Hepatocyte (in vitro differentiated cells): ENCODE measurements around the gene SLC5A6.

ENCODE experiments used
- CTCF ChIP-seq: fragments of 200-600 bp; sonication (generic); IDR thresholded peaks from 2 replicates; pipeline ENCODE4 v1.5.1; 2016; ENCODE audit warnings: antibody characterized with exemption, mild to moderate bottlenecking; ENCODE audit not compliant: poor library complexity
- EZH2 ChIP-seq: fragments of 200-600 bp; sonication (generic); IDR thresholded peaks from 2 replicates; pipeline ENCODE4 v1.6.1; 2016; ENCODE audit warnings: antibody characterized with exemption, mild to moderate bottlenecking, borderline replicate concordance
- EZH2phosphoT487 ChIP-seq: fragments of 200-600 bp; sonication (generic); IDR thresholded peaks from one replicate; pipeline ENCODE4 v1.6.1; 2018; ENCODE audit warnings: antibody characterized with exemption, mild to moderate bottlenecking, low read depth, moderate library complexity; ENCODE audit not compliant: unreplicated experiment, severe bottlenecking

GRCh38 chr2:27152796-27153464 lies 59.1 kb downstream of the SLC5A6 start:
- no peak for TF ChIP-seq CTCF
- TF ChIP-seq EZH2 = no peak
- TF ChIP-seq EZH2phosphoT487 = no peak
